SU-DHL-6 (cell line): ENCODE results near the gene ATE1.

Source experiments
- EZH2phosphoT487 ChIP-seq: fragments of 200-600 bp; sonication (generic), shearing (Covaris generic); conservative IDR thresholded peaks from 2 replicates; pipeline ENCODE4 v1.6.1; 2018; ENCODE audit warnings: mild to moderate bottlenecking, antibody characterized with exemption, low read length, moderate library complexity, mixed read lengths
- TF ChIP-seq, protein P1 (sequence below): fragments of 200-600 bp; sonication (generic); IDR thresholded peaks from one replicate; pipeline ENCODE4 v1.5.1; 2017; ENCODE audit warnings: antibody characterized with exemption, mild to moderate bottlenecking, low read length, moderate library complexity; ENCODE audit not compliant: insufficient read depth, poor library complexity, severe bottlenecking

DNA sequence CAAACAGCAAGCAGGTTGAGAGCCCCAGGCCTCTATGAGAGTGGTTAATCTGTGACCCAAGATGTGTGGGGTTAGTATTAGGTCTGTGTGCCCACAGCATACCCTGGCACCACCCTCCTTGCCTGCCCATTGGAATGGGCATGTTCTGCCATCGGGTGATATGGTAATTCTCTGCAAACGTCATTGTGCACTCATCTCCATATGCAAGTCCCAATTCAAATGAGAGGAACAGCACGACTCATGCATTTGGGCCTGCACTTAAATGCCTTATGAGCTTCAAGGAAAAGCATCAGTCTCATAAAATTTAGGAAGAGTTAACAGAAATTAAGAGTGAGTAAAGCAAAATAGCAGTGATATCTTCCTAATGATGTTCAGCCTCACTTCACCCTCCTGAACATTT, 195.7 kb downstream of the ATE1 start:
- TF ChIP-seq, protein P1, sequence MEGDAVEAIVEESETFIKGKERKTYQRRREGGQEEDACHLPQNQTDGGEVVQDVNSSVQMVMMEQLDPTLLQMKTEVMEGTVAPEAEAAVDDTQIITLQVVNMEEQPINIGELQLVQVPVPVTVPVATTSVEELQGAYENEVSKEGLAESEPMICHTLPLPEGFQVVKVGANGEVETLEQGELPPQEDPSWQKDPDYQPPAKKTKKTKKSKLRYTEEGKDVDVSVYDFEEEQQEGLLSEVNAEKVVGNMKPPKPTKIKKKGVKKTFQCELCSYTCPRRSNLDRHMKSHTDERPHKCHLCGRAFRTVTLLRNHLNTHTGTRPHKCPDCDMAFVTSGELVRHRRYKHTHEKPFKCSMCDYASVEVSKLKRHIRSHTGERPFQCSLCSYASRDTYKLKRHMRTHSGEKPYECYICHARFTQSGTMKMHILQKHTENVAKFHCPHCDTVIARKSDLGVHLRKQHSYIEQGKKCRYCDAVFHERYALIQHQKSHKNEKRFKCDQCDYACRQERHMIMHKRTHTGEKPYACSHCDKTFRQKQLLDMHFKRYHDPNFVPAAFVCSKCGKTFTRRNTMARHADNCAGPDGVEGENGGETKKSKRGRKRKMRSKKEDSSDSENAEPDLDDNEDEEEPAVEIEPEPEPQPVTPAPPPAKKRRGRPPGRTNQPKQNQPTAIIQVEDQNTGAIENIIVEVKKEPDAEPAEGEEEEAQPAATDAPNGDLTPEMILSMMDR, result no peak
- TF ChIP-seq EZH2phosphoT487, result no peak
